HG02588 (cell line): ENCODE results near the gene ZNF470.
A peak's percentile ranks its signal among the peaks of the same experiment; 100 is the strongest.

Experiments used
- ATAC-seq: cut with Tn5 transposase; IDR thresholded peaks from one replicate; pipeline ENCODE4 v1.9.1; 2021; ENCODE audit warnings: mild to moderate bottlenecking, moderate library complexity; ENCODE audit not compliant: unreplicated experiment

Gene ZNF470

GRCh38 chr19:56567274-56568120 is at the start of gene ZNF470:
ZNF470 (plus strand) TSS chr19:56567468; CDS start chr19:56570312, 2,844 bp downstream.
- ATAC-seq: peak; percentile 96

GRCh38 chr19:56525214-56525860 is 41.9 kb upstream of the ZNF470 start:
- no peak for ATAC-seq

- ATAC-seq: no peak
These were observed 29.8 kb upstream of the ZNF470 start for GRCh38 chr19:56537442-56537841.

- ATAC-seq: peak; percentile 76
These were observed 29.0 kb upstream of the ZNF470 start for GRCh38 chr19:56538254-56538760.

GRCh38 chr19:56538761-56539263 is 28.5 kb upstream of the ZNF470 start, which contains the start of gene ZFP28:
ZFP28 (plus strand) TSS chr19:56538948; CDS start chr19:56539019, 71 bp downstream.
- ATAC-seq: peak; percentile 57

GRCh38 chr19:56543776-56544175 is 23.5 kb upstream of the ZNF470 start:
- ATAC-seq: no peak

GRCh38 chr19:56547535-56547934 is 19.7 kb upstream of the ZNF470 start:
- no peak for ATAC-seq

- no peak for ATAC-seq
These were observed 12.9 kb upstream of the ZNF470 start for GRCh38 chr19:56554272-56554869.

- ATAC-seq: no peak
These were observed 4.5 kb upstream of the ZNF470 start for GRCh38 chr19:56562766-56563165.

- ATAC-seq: peak; percentile 29
These were observed 379 bp upstream of the ZNF470 start for GRCh38 chr19:56566904-56567273.

- no peak for ATAC-seq
These were observed 5.3 kb downstream of the ZNF470 start for GRCh38 chr19:56572589-56572988.

- ATAC-seq: no peak
These were observed 6.6 kb downstream of the ZNF470 start for GRCh38 chr19:56573914-56574313.

- no peak for ATAC-seq
These were observed 10.7 kb downstream of the ZNF470 start for GRCh38 chr19:56577719-56578602.

GRCh38 chr19:56594446-56594782 is 27.1 kb downstream of the ZNF470 start:
- no peak for ATAC-seq

GRCh38 chr19:56594783-56595547 is 27.7 kb downstream of the ZNF470 start, which contains the start of gene ZNF71:
ZNF71 (plus strand) TSS chr19:56595302; CDS start chr19:56601559, 6,257 bp downstream.
- peak; percentile 88 for ATAC-seq

GRCh38 chr19:56595548-56595899 is 28.3 kb downstream of the ZNF470 start:
- no peak for ATAC-seq

- ATAC-seq: no peak
These were observed 29.4 kb downstream of the ZNF470 start for GRCh38 chr19:56596676-56597075.

- ATAC-seq: no peak
These were observed 30.4 kb downstream of the ZNF470 start for GRCh38 chr19:56597696-56598095.

- ATAC-seq: no peak
These were observed 34.1 kb downstream of the ZNF470 start for GRCh38 chr19:56601375-56601774.

- ATAC-seq: no peak
These were observed 36.6 kb downstream of the ZNF470 start for GRCh38 chr19:56603829-56604228.
